ENCODE results near the gene DOCK1. TPM values are rescaled to one million over a fixed set of nuclear protein-coding genes. Genes with fewer than 3 reads are reported as not detected.
A peak's percentile ranks its signal among the peaks of the same experiment; 100 is the strongest.

DOCK1 gene
- total RNA-seq, 1 donor from 2014 or later, result 16.8 TPM

- Histone ChIP-seq H3K36me3 (no peaks in the 10 kb centered on the region), H3K9me3 (replicated peaks) (no peaks in the 10 kb centered on the region), H3K4me3 (peak overlapping the region; percentile 89), H3K27me3 (ENCODE audit: low read depth) (no peaks in the 10 kb centered on the region), H3K27ac (replicated peaks) (peak overlapping the region; percentile 88), H3K4me1 (peaks cover 49% of the 10 kb centered on the region)
- no peak for DNase-seq
- intact Hi-C loops (cut with micrococcal nuclease), result no loop called here
- no peak for TF ChIP-seq CTCF (IDR thresholded peaks at IDR 0.05; ENCODE audit: borderline replicate concordance)
Measured at GRCh38 chr10:126906704-126907422, 1.6 kb downstream of the DOCK1 start.

- Histone ChIP-seq H3K27ac (replicated peaks) (peak overlapping the region; percentile 68), H3K9me3 (replicated peaks) (no peaks in the 10 kb centered on the region)
Measured at GRCh38 chr10:126907423-126907970, 2.3 kb downstream of the DOCK1 start.

GRCh38 chr10:126908225-126908624, 3.0 kb downstream of the DOCK1 start:
- TF ChIP-seq CTCF (IDR thresholded peaks at IDR 0.05; ENCODE audit: borderline replicate concordance), result no peak
- Histone ChIP-seq H3K9me3 (replicated peaks) (no peaks in the 10 kb centered on the region), H3K4me1 (peaks cover 49% of the 10 kb centered on the region), H3K36me3 (no peaks in the 10 kb centered on the region), H3K27me3 (ENCODE audit: low read depth) (no peaks in the 10 kb centered on the region), H3K4me3 (no peak overlapping the region), H3K27ac (replicated peaks) (peak overlapping the region; percentile 68)
- intact Hi-C loops (cut with micrococcal nuclease), result no loop called here
- DNase-seq, result no peak

More at GRCh38 chr10:126907423-126907970, 2.3 kb downstream of the DOCK1 start:
- no peak overlapping the region for H3K4me3 ChIP-seq
- no peak for DNase-seq
- no peaks in the 10 kb centered on the region for H3K36me3 ChIP-seq
- no peak for TF ChIP-seq CTCF (IDR thresholded peaks at IDR 0.05; ENCODE audit: borderline replicate concordance)
- intact Hi-C loops (cut with micrococcal nuclease), result no loop called here
- peaks cover 49% of the 10 kb centered on the region for H3K4me1 ChIP-seq
- no peaks in the 10 kb centered on the region for H3K27me3 ChIP-seq (ENCODE audit: low read depth)

- Histone ChIP-seq H3K36me3 (no peaks in the 10 kb centered on the region), H3K9me3 (replicated peaks) (no peaks in the 10 kb centered on the region), H3K4me1 (peaks cover 49% of the 10 kb centered on the region), H3K4me3 (no peak overlapping the region), H3K27ac (replicated peaks) (peak overlapping the region; percentile 68), H3K27me3 (ENCODE audit: low read depth) (no peaks in the 10 kb centered on the region)
- TF ChIP-seq CTCF (IDR thresholded peaks at IDR 0.05; ENCODE audit: borderline replicate concordance), result no peak
- no peak for DNase-seq
- intact Hi-C loops (cut with micrococcal nuclease), result no loop called here
Measured at GRCh38 chr10:126908729-126909128, 3.5 kb downstream of the DOCK1 start.

GRCh38 chr10:126909147-126909546, 3.9 kb downstream of the DOCK1 start:
- intact Hi-C loops (cut with micrococcal nuclease), result no loop called here
- H3K36me3 ChIP-seq, result no peaks in the 10 kb centered on the region
- H3K9me3 ChIP-seq (replicated peaks), result no peaks in the 10 kb centered on the region
- DNase-seq, result no peak
- H3K27ac ChIP-seq (replicated peaks), result peak overlapping the region; percentile 68
- peaks cover 49% of the 10 kb centered on the region for H3K4me1 ChIP-seq
- H3K27me3 ChIP-seq (ENCODE audit: low read depth), result no peaks in the 10 kb centered on the region
- TF ChIP-seq CTCF (IDR thresholded peaks at IDR 0.05; ENCODE audit: borderline replicate concordance), result no peak
- no peak overlapping the region for H3K4me3 ChIP-seq

Data from left ventricle myocardium inferior (tissue), 1 donor.